ENCODE data around the gene NLRX1. TPM values are rescaled to one million over a fixed set of nuclear protein-coding genes. Genes with fewer than 3 reads are reported as not detected.
"Not testable (repeated sequence)": the region's sequence is repeated elsewhere in the genome, so short reads cannot be mapped to it uniquely, and the experiment has no call there.

NLRX1 gene
- total RNA-seq, 1 donor from 2014 or later = 15.5 TPM

DNA sequence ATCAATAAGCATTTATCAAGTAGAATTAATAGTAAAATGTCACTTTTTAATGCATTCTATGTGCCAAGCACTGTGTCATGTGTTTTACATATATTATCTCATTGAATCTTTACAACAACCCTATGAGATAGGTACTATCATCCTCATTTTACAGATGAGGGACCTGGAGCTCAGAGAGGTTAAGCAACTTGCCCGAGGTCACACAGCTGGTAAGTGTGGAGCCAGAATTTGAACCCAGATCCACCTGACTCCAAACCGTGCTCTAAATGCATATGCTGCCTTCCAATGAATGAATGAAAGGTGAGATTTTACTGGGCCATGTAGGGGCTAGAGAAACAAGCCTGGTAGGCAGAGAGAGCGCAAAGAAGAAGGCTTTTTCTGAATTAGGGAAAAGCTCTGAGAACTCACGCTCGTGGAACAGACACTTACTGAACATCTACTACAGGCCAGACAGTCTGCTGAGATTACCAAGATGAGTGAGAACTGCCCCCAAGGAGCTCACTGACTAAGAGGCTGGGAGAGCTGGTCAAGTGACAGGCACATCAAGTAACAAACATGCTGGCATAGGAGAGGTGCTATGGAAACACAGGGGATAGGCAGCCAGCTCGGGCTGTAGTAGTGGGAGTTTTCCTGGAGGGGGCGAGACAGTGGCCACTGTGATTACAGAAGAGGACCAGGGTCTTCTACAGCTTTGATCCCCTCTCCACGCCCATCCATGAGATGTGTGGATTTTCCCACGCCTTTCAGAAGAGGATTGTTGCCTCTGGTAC is 15.3 kb upstream of the NLRX1 start:
- no peak for DNase-seq (ENCODE audit: low read depth, low spot score)

GRCh38 chr11:119154178-119154577 is 14.3 kb upstream of the NLRX1 start:
- DNase-seq (ENCODE audit: low read depth, low spot score) = no peak

- no peak for DNase-seq (ENCODE audit: low read depth, low spot score)
These were observed 12.6 kb upstream of the NLRX1 start for GRCh38 chr11:119155733-119156492.

DNA sequence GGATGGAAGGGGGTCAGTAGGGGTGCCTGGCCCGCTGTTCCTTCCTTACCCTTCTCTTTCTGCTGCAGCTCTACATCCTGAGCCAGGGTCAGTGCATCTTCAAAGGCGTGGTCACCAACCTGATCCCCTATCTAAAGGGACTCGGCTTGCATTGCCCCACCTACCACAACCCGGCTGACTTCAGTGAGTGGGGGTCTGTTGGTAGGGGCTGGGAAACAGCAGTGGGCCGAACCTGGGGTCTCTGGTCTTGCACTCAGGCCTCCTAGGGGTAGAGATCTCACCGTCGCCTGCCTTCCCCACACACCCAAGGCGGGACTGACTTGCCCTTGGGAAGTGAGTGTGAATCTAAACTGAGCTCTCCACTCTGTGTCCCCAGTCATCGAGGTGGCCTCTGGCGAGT is 12.0 kb upstream of the NLRX1 start:
- DNase-seq (ENCODE audit: low read depth, low spot score) = no peak

DNA sequence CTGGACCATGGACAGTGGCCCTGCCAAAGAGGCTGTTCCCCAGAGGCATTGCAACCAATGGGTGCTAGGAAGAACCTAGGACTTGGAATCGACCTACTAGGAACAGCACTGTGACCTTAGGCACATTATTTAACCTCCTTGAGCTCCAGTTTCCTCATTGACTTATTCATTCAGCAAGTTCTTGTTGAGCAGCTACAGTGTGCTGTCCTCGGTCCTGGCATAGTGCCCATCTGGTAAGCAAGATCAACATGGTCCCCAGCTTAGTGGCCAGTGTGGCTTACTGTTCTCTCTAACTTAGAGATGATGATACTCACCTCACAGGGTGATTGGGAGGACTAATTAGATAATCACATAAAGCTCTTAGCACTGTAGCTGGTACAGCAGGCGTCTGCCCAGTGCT is 11.5 kb upstream of the NLRX1 start:
- DNase-seq (ENCODE audit: low read depth, low spot score) = no peak

GRCh38 chr11:119158467-119158866 is 10.1 kb upstream of the NLRX1 start:
- no peak for DNase-seq (ENCODE audit: low read depth, low spot score)

- DNase-seq (ENCODE audit: low read depth, low spot score) = no peak
These were observed 8.4 kb upstream of the NLRX1 start for GRCh38 chr11:119160151-119160550.

GRCh38 chr11:119161871-119162270 is 6.7 kb upstream of the NLRX1 start:
- DNase-seq (ENCODE audit: low read depth, low spot score) = no peak

- DNase-seq (ENCODE audit: low read depth, low spot score) = no peak
These were observed 2.0 kb upstream of the NLRX1 start for GRCh38 chr11:119166368-119167076.

GRCh38 chr11:119167077-119167458 is 1.5 kb upstream of the NLRX1 start:
- DNase-seq (ENCODE audit: low read depth, low spot score) = not testable (repeated sequence)

- DNase-seq (ENCODE audit: low read depth, low spot score) = no peak
These were observed 592 bp upstream of the NLRX1 start for GRCh38 chr11:119167933-119168332.

GRCh38 chr11:119169282-119169719 is 776 bp downstream of the NLRX1 start:
- DNase-seq (ENCODE audit: low read depth, low spot score) = no peak

GRCh38 chr11:119172513-119172912 is 4.0 kb downstream of the NLRX1 start:
- DNase-seq (ENCODE audit: low read depth, low spot score) = no peak

DNA sequence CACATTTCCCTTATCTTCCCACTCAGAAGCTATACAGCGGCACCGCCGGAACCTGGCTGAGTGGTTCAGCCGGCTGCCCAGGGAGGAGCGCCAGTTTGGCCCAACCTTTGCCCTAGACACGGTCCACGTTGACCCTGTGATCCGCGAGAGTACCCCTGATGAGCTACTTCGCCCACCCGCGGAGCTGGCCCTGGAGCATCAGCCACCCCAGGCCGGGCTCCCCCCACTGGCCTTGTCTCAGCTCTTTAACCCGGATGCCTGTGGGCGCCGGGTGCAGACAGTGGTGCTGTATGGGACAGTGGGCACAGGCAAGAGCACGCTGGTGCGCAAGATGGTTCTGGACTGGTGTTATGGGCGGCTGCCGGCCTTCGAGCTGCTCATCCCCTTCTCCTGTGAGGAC is 4.9 kb downstream of the NLRX1 start:
- DNase-seq (ENCODE audit: low read depth, low spot score) = no peak

DNA sequence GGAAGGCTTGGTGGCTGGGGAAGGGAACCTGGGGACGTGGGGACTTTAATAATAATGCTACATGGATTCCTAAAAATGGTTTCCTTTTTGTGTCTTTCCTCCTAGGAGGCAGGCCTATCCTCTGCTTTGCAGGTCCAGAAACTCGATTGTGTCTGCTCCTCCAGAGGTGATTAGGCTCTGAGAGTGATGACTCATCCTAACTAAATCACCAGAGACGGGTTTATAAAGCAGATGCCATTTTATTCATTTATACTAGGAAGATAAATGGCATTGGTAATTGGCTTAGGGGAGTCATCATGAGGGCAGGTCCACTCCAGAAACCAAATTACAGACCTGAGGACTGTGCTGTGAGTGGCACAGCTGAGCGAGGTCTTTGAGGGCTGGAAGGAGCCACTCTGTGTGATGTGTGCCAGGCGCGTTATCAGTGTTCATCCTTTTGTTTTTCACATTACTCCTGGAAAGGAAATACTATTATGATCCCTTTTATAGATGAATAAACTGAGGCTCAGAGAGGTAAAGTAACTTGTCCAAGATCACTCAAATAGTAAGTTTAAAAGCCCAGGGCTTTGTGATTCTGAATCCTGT is 7.1 kb downstream of the NLRX1 start:
- no peak for DNase-seq (ENCODE audit: low read depth, low spot score)

DNA sequence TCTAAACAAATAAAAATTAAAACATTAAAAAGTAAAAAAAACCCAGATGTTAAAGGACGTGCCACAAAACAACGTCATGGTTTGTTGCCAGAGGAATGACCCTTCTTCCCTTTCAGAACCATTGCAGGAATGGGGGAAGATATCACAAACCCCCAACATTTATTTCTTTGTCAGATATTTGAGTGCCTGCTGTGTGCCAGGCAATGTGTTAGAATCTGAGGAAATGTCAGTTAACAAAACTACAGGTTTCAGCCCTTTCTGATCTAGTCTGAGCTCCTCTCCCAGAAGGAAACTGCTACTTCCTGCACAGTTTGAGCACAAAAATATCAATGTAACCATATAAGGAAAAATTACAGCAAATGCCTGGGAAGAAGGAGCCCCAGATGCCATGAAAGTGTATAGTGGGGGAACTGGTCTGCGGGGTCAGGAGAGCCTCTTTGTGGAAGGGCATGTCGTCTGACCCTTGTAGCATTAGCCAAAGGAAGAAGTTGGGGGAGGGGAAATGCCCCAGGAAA is 9.7 kb downstream of the NLRX1 start:
- no peak for DNase-seq (ENCODE audit: low read depth, low spot score)

DNA sequence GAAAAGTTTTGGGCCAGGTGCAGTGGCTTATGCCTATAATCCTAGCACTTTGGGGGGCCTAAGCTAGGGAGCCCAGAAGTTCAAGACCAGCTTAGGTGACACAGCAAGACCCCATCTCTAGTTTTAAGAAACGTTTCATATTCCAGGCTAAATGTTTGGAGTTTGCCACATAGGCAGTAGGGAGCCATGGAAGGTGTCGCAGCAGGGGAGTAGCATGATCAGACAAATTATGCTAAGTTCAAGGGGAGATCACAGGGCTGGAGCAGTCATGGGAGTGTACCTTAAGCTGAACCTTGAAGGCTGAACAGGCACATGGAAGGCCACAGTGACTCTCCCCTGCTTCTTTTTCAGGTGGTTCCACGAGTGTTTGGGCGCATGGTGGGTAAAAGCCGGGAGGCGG is 10.8 kb downstream of the NLRX1 start:
- no peak for DNase-seq (ENCODE audit: low read depth, low spot score)

DNA sequence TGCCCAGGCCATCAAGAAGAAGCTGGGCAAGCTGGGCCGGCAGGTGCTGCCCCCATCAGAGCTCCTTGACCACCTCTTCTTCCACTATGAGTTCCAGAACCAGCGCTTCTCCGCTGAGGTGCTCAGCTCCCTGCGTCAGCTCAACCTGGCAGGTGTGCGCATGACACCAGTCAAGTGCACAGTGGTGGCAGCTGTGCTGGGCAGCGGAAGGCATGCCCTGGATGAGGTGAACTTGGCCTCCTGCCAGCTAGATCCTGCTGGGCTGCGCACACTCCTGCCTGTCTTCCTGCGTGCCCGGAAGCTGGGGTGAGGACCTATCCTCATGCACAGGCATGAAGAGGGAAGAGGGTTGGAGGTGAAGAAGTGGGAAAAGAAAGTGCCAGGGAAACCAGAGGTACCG is 11.5 kb downstream of the NLRX1 start:
- DNase-seq (ENCODE audit: low read depth, low spot score) = no peak

- no peak for DNase-seq (ENCODE audit: low read depth, low spot score)
These were observed 12.5 kb downstream of the NLRX1 start for GRCh38 chr11:119180729-119181676.

DNA sequence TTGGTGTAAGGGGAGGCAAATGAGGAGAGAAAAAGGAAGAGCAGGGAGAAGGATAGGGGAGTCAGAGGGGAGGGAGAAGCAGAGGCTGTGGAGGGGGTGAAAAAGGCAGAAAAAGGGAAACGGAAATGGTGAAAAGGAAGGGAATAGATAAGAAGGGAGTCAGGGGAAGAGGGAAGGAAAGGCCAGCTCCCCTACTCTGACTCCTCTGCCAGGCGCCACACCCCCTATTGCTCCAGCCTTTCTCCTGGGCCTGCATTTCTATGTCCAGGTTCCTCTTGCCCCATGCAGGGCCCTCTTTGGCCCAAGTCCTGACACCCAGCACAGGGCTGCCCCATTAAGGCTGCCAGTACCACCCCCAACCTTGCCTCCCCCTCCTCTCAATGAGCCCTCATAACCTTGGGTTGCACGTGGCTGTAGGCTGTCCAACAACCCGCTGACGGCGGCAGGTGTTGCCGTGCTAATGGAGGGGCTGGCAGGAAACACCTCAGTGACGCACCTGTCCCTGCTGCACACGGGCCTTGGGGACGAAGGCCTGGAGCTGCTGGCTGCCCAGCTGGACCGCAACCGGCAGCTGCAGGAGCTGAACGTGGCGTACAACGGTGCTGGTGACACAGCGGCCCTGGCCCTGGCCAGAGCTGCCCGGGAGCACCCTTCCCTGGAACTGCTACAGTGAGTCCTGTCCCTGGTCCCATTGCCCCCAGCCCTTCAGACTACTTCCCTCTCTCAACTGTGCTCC is 13.3 kb downstream of the NLRX1 start:
- DNase-seq (ENCODE audit: low read depth, low spot score) = no peak

Data from pulmonary artery endothelial cell (primary cell).